Raji (cell line): ENCODE data around the gene IRF2.

ENCODE experiments used
- POLR2A ChIP-seq: IDR thresholded peaks from 2 replicates; pipeline ENCODE4 v1.6.1; 2011; ENCODE audit warnings: low read depth, low read length, control low read depth; ENCODE audit not compliant: insufficient read depth

The IRF2 gene

GRCh38 chr4:184417802-184418511 is 56.4 kb downstream of the IRF2 start:
- TF ChIP-seq POLR2A, result no peak

- no peak for TF ChIP-seq POLR2A
Observed at GRCh38 chr4:184416913-184417734, 57.2 kb downstream of the IRF2 start.

DNA sequence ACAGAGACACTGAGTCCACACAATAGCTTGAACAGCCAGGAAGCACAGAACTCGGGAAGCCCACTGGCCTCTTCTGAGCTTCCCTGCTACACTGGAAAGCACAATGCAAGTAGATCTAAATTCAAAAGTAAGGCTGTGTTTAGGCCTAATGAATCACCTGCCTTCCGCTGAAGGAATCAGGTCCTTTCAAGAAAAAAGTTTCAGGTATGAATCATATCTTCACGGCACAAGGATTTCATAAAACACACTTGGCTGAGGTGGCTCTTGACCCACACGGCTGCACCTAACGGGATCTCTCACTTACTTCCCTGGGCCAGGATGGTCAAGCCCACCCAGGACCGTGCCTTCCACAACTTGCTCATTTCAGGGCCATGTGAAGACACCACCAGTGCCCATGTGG is 59.3 kb downstream of the IRF2 start:
- no peak for TF ChIP-seq POLR2A

- TF ChIP-seq POLR2A, result no peak
Observed at GRCh38 chr4:184413261-184414046, 60.9 kb downstream of the IRF2 start.

- no peak for TF ChIP-seq POLR2A
Observed at GRCh38 chr4:184410748-184411147, 63.6 kb downstream of the IRF2 start.

DNA sequence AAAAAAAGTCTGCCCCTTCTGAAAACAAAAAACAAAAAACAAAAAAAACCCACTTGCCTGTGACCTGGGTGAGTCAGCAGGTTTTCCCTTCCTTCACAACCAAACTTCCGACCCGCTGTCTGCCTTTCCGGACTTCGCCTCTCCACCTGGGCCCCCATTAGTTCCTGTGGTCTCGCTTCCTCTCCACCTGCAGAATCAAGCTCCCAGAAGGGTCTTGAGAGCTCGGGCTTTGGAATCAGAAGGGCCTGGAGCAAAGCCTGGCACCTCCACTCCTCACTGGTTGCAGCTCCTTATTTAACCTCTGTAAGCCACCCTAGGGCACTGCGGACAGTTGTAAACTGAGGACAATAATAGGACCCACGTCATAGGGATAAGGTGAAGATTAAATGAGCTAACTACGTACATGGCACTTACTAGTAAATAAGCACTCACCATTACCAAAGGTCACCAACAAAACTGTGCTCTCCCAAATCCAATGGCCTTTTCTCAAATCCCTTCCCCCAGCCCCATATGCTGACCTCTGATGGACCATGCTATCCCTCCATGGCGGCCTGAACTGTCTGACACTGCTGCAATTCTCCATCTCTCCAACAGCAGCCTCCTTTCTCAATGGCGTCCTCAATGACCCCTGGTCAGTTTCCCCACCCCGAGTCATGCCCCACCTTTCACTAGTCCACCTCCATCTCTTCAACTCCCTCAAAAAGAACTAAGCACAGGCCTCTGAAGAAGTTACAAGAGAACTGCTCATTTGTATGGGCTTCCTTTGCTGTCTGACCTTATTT is 64.2 kb downstream of the IRF2 start:
- no peak for TF ChIP-seq POLR2A

DNA sequence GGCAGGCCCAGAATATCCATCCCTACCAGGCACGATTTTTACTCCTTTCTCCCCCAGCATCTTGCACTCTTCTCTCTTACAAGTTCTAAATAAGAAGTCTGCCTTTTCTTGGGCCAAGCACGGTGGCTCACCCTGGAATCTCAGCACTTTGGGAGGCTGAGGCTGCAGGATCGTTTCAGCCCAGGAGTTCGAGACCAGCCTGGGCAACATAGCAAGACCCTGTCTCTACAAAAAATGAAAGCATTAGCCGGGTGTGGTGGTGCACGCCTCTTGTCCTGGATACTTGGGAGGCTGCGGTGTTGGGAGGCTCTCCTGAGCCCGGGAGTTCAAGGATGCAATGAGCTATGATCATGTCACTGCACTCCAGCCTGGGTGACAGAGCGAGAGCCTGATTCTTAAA is 64.8 kb downstream of the IRF2 start:
- no peak for TF ChIP-seq POLR2A

GRCh38 chr4:184408684-184409081 is 65.7 kb downstream of the IRF2 start:
- no peak for TF ChIP-seq POLR2A

- no peak for TF ChIP-seq POLR2A
Observed at GRCh38 chr4:184408021-184408683, 66.2 kb downstream of the IRF2 start.

DNA sequence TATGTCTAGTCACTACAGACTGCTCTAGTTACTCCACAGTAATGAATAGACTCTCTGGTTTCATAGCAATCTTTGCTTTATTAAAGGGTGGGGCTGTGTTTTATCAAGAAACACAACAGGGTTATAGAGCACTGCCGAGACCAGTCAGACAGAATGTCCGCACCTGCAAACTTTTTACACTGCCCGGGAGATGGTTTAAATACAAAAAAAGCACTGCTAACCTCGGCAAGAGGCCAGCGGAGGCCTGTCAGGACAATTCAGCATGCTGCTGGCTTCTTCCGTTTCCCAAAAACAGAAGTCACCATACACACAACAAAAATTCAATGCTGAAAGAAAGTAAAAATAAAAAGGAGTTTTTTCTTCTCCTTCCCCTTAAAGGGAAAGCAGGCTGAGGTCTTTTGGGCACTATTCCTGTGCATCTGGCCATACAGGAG is 67.4 kb downstream of the IRF2 start:
- no peak for TF ChIP-seq POLR2A

DNA sequence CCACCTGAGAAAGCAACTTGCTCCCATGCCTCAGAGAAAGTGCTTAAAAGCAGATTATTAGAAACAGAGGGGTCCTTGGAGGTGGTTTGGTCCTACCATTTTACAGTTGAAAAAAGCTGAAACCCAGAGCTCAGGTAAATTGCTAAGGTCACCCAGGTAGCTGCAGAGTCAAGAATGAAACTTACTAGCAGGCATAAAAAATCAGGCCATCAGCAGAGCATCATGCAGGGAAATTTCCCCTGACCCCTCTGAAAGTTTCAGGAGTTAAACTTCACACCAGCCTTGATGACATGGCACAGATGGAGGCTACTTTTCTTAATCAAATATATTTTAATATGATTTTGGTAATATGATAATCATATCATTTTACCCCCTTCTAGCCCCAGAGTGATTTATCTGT is 70.3 kb downstream of the IRF2 start:
- no peak for TF ChIP-seq POLR2A

- no peak for TF ChIP-seq POLR2A
Observed at GRCh38 chr4:184403384-184403781, 71.0 kb downstream of the IRF2 start.

DNA sequence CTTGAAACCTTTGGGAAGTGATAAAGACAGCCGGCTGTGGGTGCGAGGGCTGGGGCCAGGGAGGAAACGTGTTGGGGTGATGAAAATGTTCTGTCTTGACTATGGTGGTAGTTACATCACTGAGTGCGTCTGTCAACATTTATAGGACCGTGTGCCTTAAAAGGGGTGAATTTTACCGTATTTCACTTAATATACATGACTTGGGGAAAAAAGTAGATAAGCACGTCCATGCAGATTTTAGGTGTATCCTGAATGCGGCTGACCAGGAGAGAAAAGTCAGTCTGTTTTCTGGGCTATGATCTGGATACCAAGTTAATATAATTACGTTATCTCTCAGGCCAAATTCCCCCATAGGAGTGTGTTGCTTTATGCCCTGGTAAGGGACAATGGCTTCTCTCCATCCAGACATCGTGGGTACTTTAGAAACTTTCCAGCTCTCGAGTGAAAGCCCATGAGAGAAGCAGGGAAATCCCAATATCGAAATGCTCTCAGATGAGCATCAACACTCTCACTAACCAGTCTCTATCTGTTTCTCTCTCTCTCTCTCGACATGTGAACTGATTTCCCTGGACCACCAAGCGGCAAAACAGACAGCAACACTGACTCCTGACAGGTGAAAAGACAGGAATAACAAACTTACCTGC is 71.5 kb downstream of the IRF2 start:
- no peak for TF ChIP-seq POLR2A

- TF ChIP-seq POLR2A, result no peak
Observed at GRCh38 chr4:184402239-184402638, 72.1 kb downstream of the IRF2 start.
